NCI-H82 treated with DMSO at 0.1 percent for 48 hours (cell line): ENCODE data around the gene SMCO2.

Source experiments
- DNase-seq: peaks from one replicate; lab custom pipeline; 2025; ENCODE audit not compliant: unreplicated experiment; lab: John Stamatoyannopoulos, UW

SMCO2 gene

DNA sequence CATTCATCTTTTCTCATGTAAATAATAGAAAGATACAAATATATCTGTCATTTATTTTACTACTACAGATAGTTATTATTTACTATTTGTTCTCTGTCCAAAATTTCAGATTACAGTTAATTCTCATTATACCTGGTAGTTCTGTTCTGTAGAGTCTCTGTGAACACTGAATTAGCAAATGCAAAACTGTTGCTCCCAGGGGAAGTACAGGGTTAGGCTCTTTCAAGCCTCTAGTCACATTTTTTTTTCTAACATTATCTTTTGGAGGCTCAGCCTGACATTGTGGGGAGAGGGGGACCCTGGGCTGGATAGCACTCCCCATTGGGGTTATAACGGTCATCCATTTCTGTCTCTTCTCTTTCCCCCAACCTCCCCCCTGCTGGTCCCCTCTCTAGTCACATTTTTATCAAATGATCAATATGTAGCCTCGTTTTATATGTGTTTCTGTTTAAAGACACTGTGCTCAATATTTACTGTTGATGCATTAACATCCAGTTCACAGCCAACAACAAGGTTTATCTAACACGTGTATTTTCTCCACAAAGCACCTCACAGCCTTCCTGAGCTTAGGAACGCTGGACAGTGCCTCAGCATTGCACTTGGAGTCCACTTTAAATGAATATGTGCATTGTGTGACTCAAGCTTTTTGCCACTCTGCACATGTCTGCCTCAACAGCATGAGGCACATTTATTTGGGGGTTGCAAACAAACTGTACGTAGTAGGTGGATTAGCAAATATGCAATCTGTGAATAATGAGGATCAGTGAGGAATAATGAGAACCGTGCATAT is 4.7 kb downstream of the SMCO2 start:
- no peak for DNase-seq

GRCh38 chr12:27453421-27453820 is 6.9 kb downstream of the SMCO2 start:
- no peak for DNase-seq

DNA sequence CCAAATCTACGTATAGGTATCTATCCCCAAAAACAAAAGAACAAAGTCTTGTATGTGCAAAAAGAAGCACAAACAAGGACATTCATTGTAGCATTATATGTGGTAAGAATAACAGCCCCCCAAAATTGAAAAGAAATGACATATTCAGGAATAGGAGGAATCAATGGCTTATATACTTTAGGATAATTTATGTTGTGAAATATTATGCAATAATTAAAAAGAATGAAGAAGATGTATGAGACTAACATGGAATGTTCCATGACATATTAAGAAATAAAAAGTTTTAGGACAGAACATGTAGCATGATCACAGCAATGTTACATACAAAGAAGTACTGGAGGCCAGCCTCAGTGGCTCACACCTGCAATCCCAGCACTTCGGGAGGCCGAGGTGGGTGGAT is 9.1 kb downstream of the SMCO2 start:
- DNase-seq: no peak

DNA sequence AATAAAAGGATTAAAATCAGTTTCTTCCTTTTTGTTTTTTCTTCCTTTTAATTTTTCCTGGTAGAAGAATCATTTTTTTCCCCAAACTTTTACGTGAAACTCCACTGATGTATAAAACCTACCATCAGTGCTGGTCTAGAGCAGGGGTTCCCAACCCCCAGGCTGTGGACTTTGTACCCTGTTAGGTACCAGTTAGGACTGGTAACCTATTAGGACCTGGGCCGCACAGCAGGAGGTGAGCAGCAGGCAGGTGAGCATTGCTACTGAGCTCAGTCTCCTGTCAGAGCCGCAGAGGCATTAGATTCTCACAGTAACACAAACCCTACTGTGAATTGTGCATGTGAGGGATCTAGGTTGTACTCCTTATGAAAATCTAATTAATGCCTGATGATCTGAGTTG is 10.1 kb downstream of the SMCO2 start:
- no peak for DNase-seq

GRCh38 chr12:27460471-27460978 is 14.0 kb downstream of the SMCO2 start:
- DNase-seq: no peak

GRCh38 chr12:27462151-27462694 is 15.7 kb downstream of the SMCO2 start:
- DNase-seq: no peak

GRCh38 chr12:27462851-27463250 is 16.3 kb downstream of the SMCO2 start:
- peak; percentile 5 for DNase-seq

GRCh38 chr12:27463511-27464219 is 17.1 kb downstream of the SMCO2 start:
- no peak for DNase-seq

DNA sequence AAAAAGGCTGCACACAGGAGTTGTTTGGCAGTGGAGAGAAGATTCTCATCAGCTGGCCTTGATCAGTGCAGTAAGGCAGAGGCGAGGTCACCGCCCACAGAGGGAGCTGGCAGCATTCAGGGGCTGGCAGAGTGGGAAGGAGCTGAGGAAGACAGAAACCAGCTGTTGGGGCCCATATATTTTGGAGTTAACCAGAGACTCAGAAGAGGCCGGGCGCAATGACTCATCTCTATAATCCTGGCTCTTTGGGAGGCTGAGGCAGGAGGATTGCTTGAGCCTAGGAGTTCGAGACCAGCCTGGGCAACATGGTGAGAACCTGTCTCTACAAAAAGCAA is 17.7 kb downstream of the SMCO2 start:
- no peak for DNase-seq

DNA sequence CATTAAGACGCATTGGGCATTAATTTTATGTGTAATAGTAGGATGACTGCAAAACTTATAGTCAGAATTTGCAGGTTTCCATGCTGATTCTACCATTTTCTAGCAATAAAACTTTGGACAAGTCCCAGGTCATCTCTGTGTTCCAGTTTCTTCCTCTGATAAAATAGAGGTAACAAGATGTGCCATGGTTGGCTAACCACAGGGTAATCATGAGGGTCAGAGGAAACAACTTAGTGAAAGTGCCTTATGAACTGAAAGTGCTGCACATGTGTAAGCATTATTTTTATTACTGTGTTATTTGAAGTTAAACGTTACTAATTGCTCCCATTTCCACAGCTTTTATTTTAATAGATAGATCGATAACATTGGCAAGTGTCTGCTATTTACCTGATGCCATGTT is 21.1 kb downstream of the SMCO2 start:
- DNase-seq: no peak

DNA sequence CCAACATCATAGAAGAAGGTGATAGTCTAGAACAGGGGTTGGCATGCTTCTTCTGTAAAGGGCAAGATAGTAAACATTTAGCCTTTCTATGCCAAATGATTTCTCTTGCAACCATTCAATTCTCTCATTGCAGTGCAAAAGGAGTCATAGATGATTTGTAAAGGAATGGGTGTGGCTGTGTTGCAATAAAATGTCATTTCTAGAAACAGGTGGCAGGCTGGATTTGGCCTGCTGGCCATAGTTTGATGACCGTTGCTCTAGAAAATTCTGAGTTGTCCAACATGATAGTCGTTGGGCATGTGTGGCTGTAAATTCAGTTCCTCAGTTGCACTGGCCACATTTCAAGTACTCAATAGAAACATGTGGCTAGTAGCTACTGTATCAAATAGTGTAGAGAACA is 21.7 kb downstream of the SMCO2 start:
- no peak for DNase-seq

- no peak for DNase-seq
These were observed 22.7 kb downstream of the SMCO2 start for GRCh38 chr12:27469176-27469736.

- no peak for DNase-seq
These were observed 26.1 kb downstream of the SMCO2 start for GRCh38 chr12:27472604-27473003.

DNA sequence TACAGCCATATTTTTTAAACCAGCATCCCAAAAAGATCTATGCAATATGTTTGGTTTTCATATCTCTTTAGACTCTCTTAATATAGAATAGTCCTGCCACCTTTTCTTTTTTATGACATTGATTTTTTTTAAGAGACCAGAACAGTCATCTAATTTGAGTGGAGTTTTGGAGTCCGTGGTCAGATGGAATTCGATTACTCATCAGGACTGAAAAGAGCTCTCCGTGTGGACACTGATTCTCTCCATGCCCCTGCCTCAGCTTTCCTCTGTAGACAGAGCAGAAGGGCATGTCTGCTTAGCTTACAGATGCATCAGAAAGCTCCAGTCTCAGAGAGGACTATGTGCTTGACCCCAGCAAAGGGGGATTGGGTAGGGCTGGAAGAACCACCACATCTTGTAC is 27.8 kb downstream of the SMCO2 start:
- no peak for DNase-seq

DNA sequence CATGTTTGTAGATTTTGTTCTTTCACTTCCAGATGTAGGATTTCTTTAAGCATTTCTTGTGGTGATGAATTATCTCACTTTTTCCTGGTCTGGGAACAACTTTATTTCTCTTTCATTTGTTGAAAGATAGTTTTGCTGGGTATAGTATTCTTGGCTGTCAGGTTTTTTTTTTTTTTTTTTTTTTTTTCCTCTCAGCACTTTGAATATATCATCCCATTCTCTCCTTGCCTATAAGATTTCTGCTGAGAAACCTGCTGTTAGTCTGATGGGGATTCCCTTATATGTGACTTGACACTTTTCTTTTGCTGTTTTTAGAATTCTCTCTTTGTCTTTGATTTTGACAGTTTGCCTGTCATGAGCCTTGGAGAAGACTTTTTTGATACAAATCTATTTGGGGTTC is 30.5 kb downstream of the SMCO2 start:
- DNase-seq: no peak

DNA sequence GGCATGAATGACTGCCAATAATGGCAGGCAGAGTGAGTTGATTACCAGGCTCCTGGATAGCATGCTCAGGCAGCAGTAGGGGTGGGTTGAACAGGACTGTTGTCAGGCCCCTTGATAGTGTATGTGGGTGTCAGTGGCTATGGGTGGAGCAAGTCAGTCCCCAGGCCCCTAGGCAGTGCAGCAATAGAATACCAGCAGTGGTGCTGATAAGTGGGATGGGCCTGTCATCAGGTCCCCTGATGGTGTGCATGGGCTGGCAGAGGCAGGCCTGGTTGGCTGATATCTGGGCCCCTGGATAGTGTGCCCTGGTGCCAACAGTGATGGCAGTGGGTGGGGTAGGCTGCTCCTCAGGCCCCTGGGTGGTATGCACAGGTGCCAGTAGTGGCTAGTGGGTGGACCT is 32.4 kb downstream of the SMCO2 start:
- DNase-seq: no peak

DNA sequence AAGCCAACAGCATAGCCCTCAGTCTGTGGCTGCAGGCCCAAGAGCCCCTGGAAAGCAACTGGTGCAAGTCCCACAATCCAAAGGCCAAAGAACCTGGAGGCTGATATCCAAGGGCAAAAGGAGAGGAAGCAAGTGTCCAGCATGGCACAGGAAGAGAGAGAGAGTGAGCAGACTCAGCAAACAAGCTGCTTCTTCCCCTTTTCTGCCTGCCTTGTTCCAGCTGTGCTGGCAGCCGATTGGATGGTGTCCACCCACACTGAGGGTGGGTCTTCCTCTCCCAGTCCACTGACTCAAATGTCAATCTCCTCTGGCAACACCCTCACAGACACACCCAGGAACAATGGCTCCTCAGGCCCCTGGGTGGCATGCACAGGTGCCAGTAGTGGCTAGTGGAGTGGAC is 33.5 kb downstream of the SMCO2 start:
- DNase-seq: no peak

DNA sequence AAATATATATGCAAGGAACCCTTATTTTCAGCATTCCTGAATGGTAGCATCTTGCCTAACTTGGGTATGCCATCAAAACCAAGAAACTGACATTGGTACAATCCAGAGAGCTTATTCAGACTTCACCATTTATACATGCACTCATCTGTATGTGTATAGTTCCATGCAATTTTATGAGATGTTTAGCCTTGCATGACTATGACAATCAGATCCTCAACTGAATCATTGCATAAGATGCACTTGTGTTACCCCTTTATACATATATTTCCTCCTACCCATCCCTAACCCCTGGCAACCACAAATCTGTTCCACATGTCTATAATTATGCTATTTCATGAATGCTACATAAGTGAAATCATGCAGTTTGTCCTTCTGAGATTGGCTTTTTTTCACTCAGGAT is 40.4 kb downstream of the SMCO2 start:
- DNase-seq: no peak

DNA sequence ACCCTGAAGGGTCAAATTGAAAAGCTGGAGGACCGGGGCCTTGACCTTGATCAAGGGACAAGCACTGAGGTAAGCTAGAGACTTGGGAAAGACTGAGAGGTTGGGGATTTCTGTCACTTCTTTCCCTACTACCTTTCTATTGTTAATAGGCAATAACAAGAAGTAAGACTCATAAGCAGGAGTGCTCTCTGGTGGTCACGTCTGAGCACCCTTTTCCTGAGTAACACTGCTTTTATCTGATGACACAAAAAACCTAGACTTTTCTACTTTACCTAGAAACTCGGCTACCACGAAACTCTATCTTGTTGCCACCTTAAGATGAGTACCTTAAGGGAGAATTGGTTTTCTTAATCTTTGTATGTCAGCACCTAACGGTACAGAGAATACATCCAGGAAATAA is 41.9 kb downstream of the SMCO2 start:
- no peak for DNase-seq

GRCh38 chr12:27491226-27491625 is 44.7 kb downstream of the SMCO2 start:
- no peak for DNase-seq

DNA sequence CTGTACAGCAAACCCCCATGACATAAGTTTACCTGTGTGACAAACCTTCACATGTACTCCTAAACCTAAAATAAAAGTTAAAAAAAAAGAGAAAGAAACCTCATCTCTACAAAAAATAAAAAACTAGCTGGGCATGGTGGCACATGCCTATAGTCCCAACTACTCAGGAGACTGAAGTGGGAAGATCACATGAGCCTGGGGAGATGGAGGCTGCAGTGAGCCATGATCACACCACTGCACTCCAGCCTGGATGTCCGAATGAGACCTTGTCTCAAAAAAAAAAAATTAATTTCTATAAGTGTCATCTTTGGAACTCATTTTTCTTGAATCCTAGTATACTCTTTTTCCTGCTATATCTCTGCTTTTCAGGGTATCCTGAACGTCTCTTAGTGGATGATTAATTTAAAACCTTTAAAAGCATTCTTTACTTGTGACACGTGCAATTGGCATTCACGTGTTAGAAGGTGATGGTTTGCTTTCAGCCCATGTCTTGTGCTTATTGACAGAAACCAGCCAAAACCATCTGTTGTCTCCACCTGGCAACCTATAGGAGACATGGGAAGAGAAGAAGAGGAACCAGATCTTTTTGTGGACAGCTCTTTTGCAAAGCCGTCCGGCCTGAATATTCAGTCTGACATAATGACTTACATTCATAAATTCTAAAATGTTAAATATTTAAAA is 46.9 kb downstream of the SMCO2 start:
- DNase-seq: no peak
